SKM-1 treated with dmso at 0.1 percent for 144 hours (cell line): ENCODE measurements around the gene LYRM4.
"Not testable (repeated sequence)": the region's sequence is repeated elsewhere in the genome, so short reads cannot be mapped to it uniquely, and the experiment has no call there.

Experiments used
- DNase-seq: peaks from one replicate; lab custom pipeline; 2025; ENCODE audit not compliant: unreplicated experiment; lab: John Stamatoyannopoulos, UW

LYRM4 gene

GRCh38 chr6:5083307-5083583 is 177.5 kb downstream of the LYRM4 start:
- DNase-seq: no peak

GRCh38 chr6:5082487-5083306 is 178.1 kb downstream of the LYRM4 start:
- no peak for DNase-seq

GRCh38 chr6:5081955-5082354 is 178.8 kb downstream of the LYRM4 start:
- no peak for DNase-seq

GRCh38 chr6:5081182-5081581 is 179.6 kb downstream of the LYRM4 start:
- no peak for DNase-seq

GRCh38 chr6:5080574-5080973 is 180.2 kb downstream of the LYRM4 start:
- no peak for DNase-seq

GRCh38 chr6:5079692-5080091 is 181.1 kb downstream of the LYRM4 start:
- no peak for DNase-seq

- DNase-seq: no peak
Measured at GRCh38 chr6:5078121-5078669, 182.6 kb downstream of the LYRM4 start.

- no peak for DNase-seq
Measured at GRCh38 chr6:5076931-5077330, 183.8 kb downstream of the LYRM4 start.

GRCh38 chr6:5073992-5074391 is 186.8 kb downstream of the LYRM4 start:
- DNase-seq: no peak

GRCh38 chr6:5072440-5072839 is 188.3 kb downstream of the LYRM4 start:
- DNase-seq: no peak

- DNase-seq: no peak
Measured at GRCh38 chr6:5071216-5071615, 189.5 kb downstream of the LYRM4 start.

GRCh38 chr6:5068153-5068751 is 192.5 kb downstream of the LYRM4 start:
- no peak for DNase-seq

- DNase-seq: no peak
Measured at GRCh38 chr6:5067305-5067704, 193.4 kb downstream of the LYRM4 start.

GRCh38 chr6:5066456-5067093 is 194.2 kb downstream of the LYRM4 start:
- no peak for DNase-seq

- no peak for DNase-seq
Measured at GRCh38 chr6:5063617-5064016, 197.1 kb downstream of the LYRM4 start.

- no peak for DNase-seq
Measured at GRCh38 chr6:5061152-5061551, 199.6 kb downstream of the LYRM4 start.

GRCh38 chr6:5060439-5060838 is 200.3 kb downstream of the LYRM4 start:
- not testable (repeated sequence) for DNase-seq

GRCh38 chr6:5059036-5059896 is 201.5 kb downstream of the LYRM4 start:
- DNase-seq: no peak
